ENCODE results near the gene MARCOL.

DNA sequence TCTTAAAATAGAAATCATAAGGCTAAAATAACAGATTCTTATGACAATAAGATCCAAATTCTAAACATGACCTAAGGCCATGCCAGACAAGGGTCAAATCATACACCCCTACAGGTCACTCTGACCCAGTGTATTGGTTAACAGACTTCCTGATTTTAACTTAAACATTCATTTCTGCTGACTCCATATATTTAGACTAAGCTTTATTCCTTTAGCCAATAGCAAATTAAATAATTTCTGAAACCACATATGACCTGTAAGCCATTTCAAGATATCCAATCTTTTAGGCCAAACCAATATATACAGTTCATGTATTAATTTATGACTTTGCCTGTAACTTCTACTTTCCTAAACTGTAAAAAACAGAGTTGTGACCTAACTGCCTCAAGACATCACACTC is 22.9 kb downstream of the MARCOL start:
- TF ChIP-seq POLR2AphosphoS5 (IDR thresholded peaks at IDR 0.05) (no peak), EP300 (IDR thresholded peaks at IDR 0.05) (no peak)
- TF ChIP-seq, protein P1, sequence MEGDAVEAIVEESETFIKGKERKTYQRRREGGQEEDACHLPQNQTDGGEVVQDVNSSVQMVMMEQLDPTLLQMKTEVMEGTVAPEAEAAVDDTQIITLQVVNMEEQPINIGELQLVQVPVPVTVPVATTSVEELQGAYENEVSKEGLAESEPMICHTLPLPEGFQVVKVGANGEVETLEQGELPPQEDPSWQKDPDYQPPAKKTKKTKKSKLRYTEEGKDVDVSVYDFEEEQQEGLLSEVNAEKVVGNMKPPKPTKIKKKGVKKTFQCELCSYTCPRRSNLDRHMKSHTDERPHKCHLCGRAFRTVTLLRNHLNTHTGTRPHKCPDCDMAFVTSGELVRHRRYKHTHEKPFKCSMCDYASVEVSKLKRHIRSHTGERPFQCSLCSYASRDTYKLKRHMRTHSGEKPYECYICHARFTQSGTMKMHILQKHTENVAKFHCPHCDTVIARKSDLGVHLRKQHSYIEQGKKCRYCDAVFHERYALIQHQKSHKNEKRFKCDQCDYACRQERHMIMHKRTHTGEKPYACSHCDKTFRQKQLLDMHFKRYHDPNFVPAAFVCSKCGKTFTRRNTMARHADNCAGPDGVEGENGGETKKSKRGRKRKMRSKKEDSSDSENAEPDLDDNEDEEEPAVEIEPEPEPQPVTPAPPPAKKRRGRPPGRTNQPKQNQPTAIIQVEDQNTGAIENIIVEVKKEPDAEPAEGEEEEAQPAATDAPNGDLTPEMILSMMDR (IDR thresholded peaks at IDR 0.05), result no peak
